HepG2 (cell line): Measurements from ENCODE around the gene DNASE1L2. TPM values are rescaled to one million over a fixed set of nuclear protein-coding genes. Genes with fewer than 3 reads are reported as not detected.
A peak's percentile ranks its signal among the peaks of the same experiment; 100 is the strongest.

Experiments
- ASH2L ChIP-seq: fragments of 300-600, 200-600 bp; sonication (generic); IDR thresholded peaks from 2 replicates; pipeline ENCODE4 v1.7.0; 2017; ENCODE audit warnings: low read depth, mild to moderate bottlenecking, moderate library complexity, mixed read lengths, low read length; ENCODE audit not compliant: insufficient read length
- BORCS8-MEF2B ChIP-seq: sonication (generic); formaldehyde crosslinking; IDR thresholded peaks from 2 replicates; pipeline ENCODE4 v1.8.0; 2022; ENCODE audit warnings: mild to moderate bottlenecking, missing genetic modification reagents
- FOXA1 ChIP-seq, 2 experiments: fragments of 450-650 bp in 1 of 2; sonication (generic) in 1 of 2; formaldehyde crosslinking in 1 of 2; IDR thresholded peaks; 2 replicates each; pipeline versions ENCODE4 v1.4.0 to v1.6.1; 2016 to 2020; ENCODE audit warnings: missing genetic modification reagents in 1 of 2
- FOXK1 ChIP-seq: sonication (generic); formaldehyde crosslinking; IDR thresholded peaks from 2 replicates; pipeline ENCODE4 v1.4.0; 2020; ENCODE audit warnings: low read depth, missing genetic modification reagents, borderline replicate concordance
- KAT8 ChIP-seq: IDR thresholded peaks from 2 replicates; pipeline ENCODE4 v1.6.1; 2016; ENCODE audit warnings: missing genetic modification reagents, missing compliant biosample characterization
- KDM2A ChIP-seq: sonication (generic); formaldehyde crosslinking; IDR thresholded peaks from 2 replicates; pipeline ENCODE4 v1.4.0; 2020; ENCODE audit warnings: low read depth, missing genetic modification reagents, borderline replicate concordance
- KDM5B ChIP-seq: sonication (generic); formaldehyde crosslinking; IDR thresholded peaks from 2 replicates; pipeline ENCODE4 v1.4.0; 2020; ENCODE audit warnings: missing genetic modification reagents, mild to moderate bottlenecking, borderline replicate concordance
- MXD3 ChIP-seq: IDR thresholded peaks from 2 replicates; pipeline ENCODE4 v1.6.1; 2016; ENCODE audit warnings: mild to moderate bottlenecking, missing biosample characterization, missing genetic modification reagents
- NPAS2 ChIP-seq: sonication (generic); formaldehyde crosslinking; IDR thresholded peaks from 2 replicates; pipeline ENCODE4 v1.8.0; 2022; ENCODE audit warnings: mild to moderate bottlenecking, missing genetic modification reagents, borderline replicate concordance
- RBFOX2 ChIP-seq: fragments of 200-400 bp; formaldehyde crosslinking; IDR thresholded peaks from 2 replicates; pipeline ENCODE4 v1.6.1; 2017; ENCODE audit warnings: low read depth, mild to moderate bottlenecking, low read length
- RERE ChIP-seq: IDR thresholded peaks from 2 replicates; pipeline ENCODE4 v1.6.1; 2016; ENCODE audit warnings: low read depth, missing genetic modification reagents, missing compliant biosample characterization
- U2AF1 ChIP-seq: fragments of 200-400 bp; formaldehyde crosslinking; optimal IDR thresholded peaks from 2 replicates; pipeline ENCODE3; 2017; ENCODE audit warnings: mild to moderate bottlenecking, low read depth, low read length
- polyA plus RNA-seq, 8 experiments: library from polyadenylated mRNA; depleted of rRNA in 3 of 8; stranded (reverse) in 7 of 8; unstranded in 1 of 8; fragments of >200 nt; fragmentation: Illumina TruSeq in 4 of 8; extraction: Trizol in 4 of 8; gene quantifications; 2 replicates each; pipeline versions ENCODE4 v1.2.1 to v1.2.3, GENCODE V29; 2011 to 2016; ENCODE audit warnings: low read depth in 4 of 8, missing spikeins in 1 of 8, mixed read lengths in 1 of 8; ENCODE audit not compliant: insufficient read depth in 1 of 8
- total RNA-seq, 5 experiments: library from RNA; depleted of rRNA; stranded (reverse); fragments of >200 nt; fragmentation: Illumina TruSeq; extraction: Trizol; gene quantifications; 2 replicates each; pipeline ENCODE4 v1.2.3, GENCODE V29; 2016; ENCODE audit warnings: low read depth in 1 of 5
- TF ChIP-seq, protein P1 (sequence below): sonication (generic); formaldehyde crosslinking; IDR thresholded peaks from 2 replicates; pipeline ENCODE4 v1.5.1; 2020; ENCODE audit warnings: missing genetic modification reagents, mild to moderate bottlenecking, borderline replicate concordance
- TF ChIP-seq, protein P2 (sequence below): sonication (generic); IDR thresholded peaks from 2 replicates; pipeline ENCODE4 v1.6.1; 2016; ENCODE audit warnings: low read depth, borderline replicate concordance
- TF ChIP-seq, protein P3 (sequence below): IDR thresholded peaks from 2 replicates; pipeline ENCODE4 v1.6.1; 2018; ENCODE audit warnings: missing genetic modification reagents, mild to moderate bottlenecking, missing compliant biosample characterization

The DNASE1L2 gene
- total and polyA plus RNA-seq, 2 of the 13 experiments (the other 11 are each of a cell fraction or from before 2014, with no cell fraction given), result 0.44 to 0.50 TPM

DNA sequence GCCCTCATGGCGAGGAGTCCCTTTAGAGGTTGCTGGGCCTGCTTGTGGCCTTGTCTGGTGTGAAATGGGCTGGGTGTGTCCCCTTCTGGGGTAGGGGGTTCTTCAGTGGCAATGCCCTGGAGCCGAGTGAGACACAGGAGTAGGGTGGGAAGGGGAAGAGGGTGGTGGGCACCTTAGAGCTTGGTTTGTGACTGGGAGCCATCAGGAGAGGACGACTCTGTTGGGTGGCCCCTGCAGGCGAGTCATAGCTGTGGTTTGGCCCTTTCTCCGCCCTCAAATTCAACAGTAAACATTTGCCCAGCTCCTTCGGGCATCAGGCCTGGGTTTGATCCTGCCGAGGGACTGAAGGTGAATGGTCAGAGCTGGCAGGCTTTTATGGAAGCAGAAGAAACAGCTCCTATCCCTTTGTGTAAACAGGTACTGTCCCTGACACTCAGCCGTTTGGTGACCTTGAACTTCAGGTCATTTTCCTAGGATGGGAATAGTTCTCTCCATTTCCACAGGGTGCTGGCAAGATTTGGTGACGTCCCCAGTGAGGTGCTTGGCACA lies 9.9 kb upstream of the DNASE1L2 start (continued):
- TF ChIP-seq RERE (CRISPR knock-in tag) (peak; percentile 81), KDM2A (CRISPR knock-in tag) (peak; percentile 37; the same call in 1 of the 2 replicates), FOXK1 (peak; percentile 64; the same call in 1 of the 2 replicates), RBFOX2 (0 out of 2 replicates have a peak, but pooled peaks have one; percentile 26), MXD3 (CRISPR knock-in tag) (no peak), KAT8 (CRISPR knock-in tag) (peak; percentile 71), ASH2L (no peak), NPAS2 (CRISPR knock-in tag) (no peak), BORCS8-MEF2B (CRISPR knock-in tag) (no peak), KDM5B (CRISPR knock-in tag) (no peak), U2AF1 (peak; percentile 87), FOXA1 (IDR thresholded peaks at IDR 0.05) (peak; percentile 49; the same call in 1 of the 2 replicates), FOXA1 (CRISPR knock-in tag; IDR thresholded peaks at IDR 0.05) (peak; percentile 94)
- TF ChIP-seq, protein P1, sequence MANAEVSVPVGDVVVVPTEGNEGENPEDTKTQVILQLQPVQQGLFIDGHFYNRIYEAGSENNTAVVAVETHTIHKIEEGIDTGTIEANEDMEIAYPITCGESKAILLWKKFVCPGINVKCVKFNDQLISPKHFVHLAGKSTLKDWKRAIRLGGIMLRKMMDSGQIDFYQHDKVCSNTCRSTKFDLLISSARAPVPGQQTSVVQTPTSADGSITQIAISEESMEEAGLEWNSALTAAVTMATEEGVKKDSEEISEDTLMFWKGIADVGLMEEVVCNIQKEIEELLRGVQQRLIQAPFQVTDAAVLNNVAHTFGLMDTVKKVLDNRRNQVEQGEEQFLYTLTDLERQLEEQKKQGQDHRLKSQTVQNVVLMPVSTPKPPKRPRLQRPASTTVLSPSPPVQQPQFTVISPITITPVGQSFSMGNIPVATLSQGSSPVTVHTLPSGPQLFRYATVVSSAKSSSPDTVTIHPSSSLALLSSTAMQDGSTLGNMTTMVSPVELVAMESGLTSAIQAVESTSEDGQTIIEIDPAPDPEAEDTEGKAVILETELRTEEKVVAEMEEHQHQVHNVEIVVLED, result no peak
- TF ChIP-seq, protein P2, sequence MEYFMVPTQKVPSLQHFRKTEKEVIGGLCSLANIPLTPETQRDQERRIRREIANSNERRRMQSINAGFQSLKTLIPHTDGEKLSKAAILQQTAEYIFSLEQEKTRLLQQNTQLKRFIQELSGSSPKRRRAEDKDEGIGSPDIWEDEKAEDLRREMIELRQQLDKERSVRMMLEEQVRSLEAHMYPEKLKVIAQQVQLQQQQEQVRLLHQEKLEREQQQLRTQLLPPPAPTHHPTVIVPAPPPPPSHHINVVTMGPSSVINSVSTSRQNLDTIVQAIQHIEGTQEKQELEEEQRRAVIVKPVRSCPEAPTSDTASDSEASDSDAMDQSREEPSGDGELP, result peak; percentile 73; the same call in 1 of the 2 replicates
- TF ChIP-seq, protein P3, sequence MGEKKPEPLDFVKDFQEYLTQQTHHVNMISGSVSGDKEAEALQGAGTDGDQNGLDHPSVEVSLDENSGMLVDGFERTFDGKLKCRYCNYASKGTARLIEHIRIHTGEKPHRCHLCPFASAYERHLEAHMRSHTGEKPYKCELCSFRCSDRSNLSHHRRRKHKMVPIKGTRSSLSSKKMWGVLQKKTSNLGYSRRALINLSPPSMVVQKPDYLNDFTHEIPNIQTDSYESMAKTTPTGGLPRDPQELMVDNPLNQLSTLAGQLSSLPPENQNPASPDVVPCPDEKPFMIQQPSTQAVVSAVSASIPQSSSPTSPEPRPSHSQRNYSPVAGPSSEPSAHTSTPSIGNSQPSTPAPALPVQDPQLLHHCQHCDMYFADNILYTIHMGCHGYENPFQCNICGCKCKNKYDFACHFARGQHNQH (CRISPR knock-in tag), result 0 out of 2 replicates have a peak, but pooled peaks have one; percentile 39
